PC-9 (cell line): ENCODE measurements around the gene PLXDC1. TPM values are rescaled to one million over a fixed set of nuclear protein-coding genes. Genes with fewer than 3 reads are reported as not detected.

ENCODE experiments used
- BruUV-seq: library from RNA; stranded (reverse); fragments of 400-500 nt; replicated peaks from 2 replicates; lab custom pipeline; 2021; lab: Mats Ljungman, UMichigan
- CTCF ChIA-PET: fragments of 300-600 bp; sonication (Branson Sonifier 250); formaldehyde crosslinking; loops from one replicate; lab custom pipeline; 2022; ENCODE audit warnings: antibody characterized with exemption; lab: Charles Lee
- POLR2A ChIA-PET: fragments of 300-600 bp; sonication (Branson Sonifier 250); formaldehyde crosslinking; loops from one replicate; lab custom pipeline; 2022; ENCODE audit warnings: antibody characterized with exemption; ENCODE audit not compliant: unreplicated experiment; lab: Charles Lee
- DNase-seq, 2 experiments: peaks; one replicate each; pipeline versions ENCODE4 v3.0.0 to v3.0.0-alpha.2; 2015 to 2022; ENCODE audit warnings: mixed read lengths in 1 of 2
- H2AFZ ChIP-seq: fragments of 200-600 bp; sonication (generic); 2 replicates; pipeline ENCODE4 v1.8.1; 2017; ENCODE audit warnings: antibody characterized with exemption
- H3F3A ChIP-seq: fragments of 200-600 bp; sonication (generic); 2 replicates; pipeline ENCODE4 v1.8.1; 2017; ENCODE audit warnings: antibody characterized with exemption, mild to moderate bottlenecking, low read depth; ENCODE audit not compliant: insufficient read depth
- H3K27ac ChIP-seq: fragments of 200-600 bp; sonication (generic); 2 replicates; pipeline ENCODE4 v1.6.1; 2016; ENCODE audit warnings: mixed run types
- H3K27me3 ChIP-seq: fragments of 200-600 bp; sonication (generic); 2 replicates; pipeline ENCODE4 v1.6.1; 2016; ENCODE audit warnings: low read depth, mixed run types; ENCODE audit not compliant: insufficient read depth
- H3K36me3 ChIP-seq: fragments of 200-600 bp; sonication (generic); 2 replicates; pipeline ENCODE4 v1.6.1; 2016; ENCODE audit warnings: low read depth, mixed run types
- H3K4me1 ChIP-seq: fragments of 200-600 bp; sonication (generic); replicated peaks from 2 replicates; pipeline ENCODE4 v1.6.1; 2016; ENCODE audit warnings: mixed run types; ENCODE audit not compliant: insufficient read depth
- H3K4me2 ChIP-seq: fragments of 200-600 bp; sonication (generic); 2 replicates; pipeline ENCODE4 v1.6.1; 2017; ENCODE audit warnings: mixed run types
- H3K4me3 ChIP-seq: fragments of 200-600 bp; sonication (generic); 2 replicates; pipeline ENCODE4 v1.6.1; 2016; ENCODE audit warnings: mixed run types
- H3K79me2 ChIP-seq: fragments of 200-600 bp; sonication (generic); 2 replicates; pipeline ENCODE4 v1.6.1; 2017; ENCODE audit warnings: low read depth, mixed run types
- H3K9me2 ChIP-seq: fragments of 200-600 bp; sonication (generic); 2 replicates; pipeline ENCODE4 v1.8.1; 2017; ENCODE audit warnings: mild to moderate bottlenecking; ENCODE audit not compliant: insufficient read depth
- H3K9me3 ChIP-seq: fragments of 200-600 bp; sonication (generic); 2 replicates; pipeline ENCODE4 v1.8.1; 2016; ENCODE audit warnings: low read depth; ENCODE audit not compliant: insufficient read depth
- H4K20me1 ChIP-seq: fragments of 200-600 bp; sonication (generic); 2 replicates; pipeline ENCODE4 v1.8.1; 2017; ENCODE audit not compliant: insufficient read depth
- EZH2 ChIP-seq: fragments of 200-600 bp; sonication (generic); IDR thresholded peaks from 2 replicates; pipeline ENCODE4 v1.8.0; 2017; ENCODE audit warnings: antibody characterized with exemption, low read depth
- intact Hi-C: fragments of 100-400 bp; cut with micrococcal nuclease; formaldehyde crosslinking; loops from one replicate; pipeline ENCODE4 v1.10.0; 2022; ENCODE audit not compliant: unreplicated experiment
- total RNA-seq: library from RNA; stranded (reverse); gene quantifications from 2 replicates; pipeline ENCODE4 v1.2.3, GENCODE V29; 2021
- TF ChIP-seq, protein P1 (sequence below): fragments of 200-600 bp; sonication (generic); conservative IDR thresholded peaks from 2 replicates; pipeline ENCODE4 v1.6.1; 2017; ENCODE audit warnings: mixed run types, antibody characterized with exemption, mild to moderate bottlenecking, moderate library complexity

The PLXDC1 gene
- total RNA-seq, 1 experiment from 2014 or later = 2.5 TPM

DNA sequence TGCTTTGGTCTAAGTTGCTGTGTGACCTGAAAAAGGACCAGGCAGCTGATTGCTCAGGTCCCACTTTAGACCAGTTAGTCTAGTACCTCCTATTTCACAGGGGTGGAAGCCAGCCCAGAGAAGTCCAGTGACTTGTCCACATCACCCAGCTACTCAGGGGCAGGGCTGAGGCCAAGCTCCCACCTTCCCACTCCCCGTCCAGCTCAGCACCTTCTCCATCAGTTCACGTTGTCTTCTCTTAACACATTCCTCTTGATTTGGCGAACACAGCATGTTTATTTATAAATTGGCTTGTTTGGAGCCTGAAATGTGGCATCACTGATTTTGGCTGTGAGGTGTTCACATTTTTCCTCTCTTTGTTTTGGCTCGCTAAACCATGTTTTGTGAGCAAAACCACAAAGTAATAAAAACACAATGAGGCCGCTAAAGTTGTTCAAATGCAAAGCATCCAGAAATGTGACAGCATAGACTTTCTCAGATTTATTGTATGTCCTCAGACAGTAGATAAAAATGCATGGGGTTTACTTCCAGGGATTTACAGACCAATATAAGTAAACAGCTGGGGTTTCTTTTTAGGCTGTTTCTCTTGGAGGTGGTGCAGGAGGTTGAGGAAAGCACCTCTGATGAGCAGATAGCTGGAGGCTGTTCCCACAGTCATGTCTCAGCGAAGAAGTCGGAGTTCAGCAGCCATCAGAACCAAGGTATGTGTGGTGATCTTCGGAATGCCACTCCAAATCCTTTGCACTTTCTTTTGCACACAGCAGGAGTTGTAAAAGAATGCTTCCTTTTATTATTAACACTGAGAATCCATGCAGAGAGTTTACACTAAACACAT, 88.4 kb downstream of the PLXDC1 start:
- H3K9me2 ChIP-seq = no peaks in the 10 kb centered on the region
- no peaks in the 10 kb centered on the region for H3K9me3 ChIP-seq
- no peak overlapping the region for H3K4me3 ChIP-seq
- no TSS peak for BruUV-seq
- peak in 1 of 2 experiments; percentile 36 for DNase-seq
- H3K4me1 ChIP-seq = peaks cover 2% of the 10 kb centered on the region
- H3K27me3 ChIP-seq = no peaks in the 10 kb centered on the region
- no peak overlapping the region for H2AFZ ChIP-seq
- no peaks in the 10 kb centered on the region for H3K36me3 ChIP-seq
- H3K27ac ChIP-seq = no peak overlapping the region
- POLR2A ChIA-PET = interaction anchor here (0.7 kb wide), 1 partner anchor 373 kb away, joined by 3 read pairs; no protein-coding TSS in a partner anchor
- H3K79me2 ChIP-seq = no peaks in the 10 kb centered on the region
- intact Hi-C loops = no loop called here
- H4K20me1 ChIP-seq = no peaks in the 10 kb centered on the region
- H3K4me2 ChIP-seq = no peak overlapping the region
- TF ChIP-seq, protein P1, sequence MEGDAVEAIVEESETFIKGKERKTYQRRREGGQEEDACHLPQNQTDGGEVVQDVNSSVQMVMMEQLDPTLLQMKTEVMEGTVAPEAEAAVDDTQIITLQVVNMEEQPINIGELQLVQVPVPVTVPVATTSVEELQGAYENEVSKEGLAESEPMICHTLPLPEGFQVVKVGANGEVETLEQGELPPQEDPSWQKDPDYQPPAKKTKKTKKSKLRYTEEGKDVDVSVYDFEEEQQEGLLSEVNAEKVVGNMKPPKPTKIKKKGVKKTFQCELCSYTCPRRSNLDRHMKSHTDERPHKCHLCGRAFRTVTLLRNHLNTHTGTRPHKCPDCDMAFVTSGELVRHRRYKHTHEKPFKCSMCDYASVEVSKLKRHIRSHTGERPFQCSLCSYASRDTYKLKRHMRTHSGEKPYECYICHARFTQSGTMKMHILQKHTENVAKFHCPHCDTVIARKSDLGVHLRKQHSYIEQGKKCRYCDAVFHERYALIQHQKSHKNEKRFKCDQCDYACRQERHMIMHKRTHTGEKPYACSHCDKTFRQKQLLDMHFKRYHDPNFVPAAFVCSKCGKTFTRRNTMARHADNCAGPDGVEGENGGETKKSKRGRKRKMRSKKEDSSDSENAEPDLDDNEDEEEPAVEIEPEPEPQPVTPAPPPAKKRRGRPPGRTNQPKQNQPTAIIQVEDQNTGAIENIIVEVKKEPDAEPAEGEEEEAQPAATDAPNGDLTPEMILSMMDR = no peak
- TF ChIP-seq EZH2 = no peak
- CTCF ChIA-PET = no interaction called here
- peaks cover 10% of the 10 kb centered on the region; the same call in 1 of the 2 replicates for H3F3A ChIP-seq

DNA sequence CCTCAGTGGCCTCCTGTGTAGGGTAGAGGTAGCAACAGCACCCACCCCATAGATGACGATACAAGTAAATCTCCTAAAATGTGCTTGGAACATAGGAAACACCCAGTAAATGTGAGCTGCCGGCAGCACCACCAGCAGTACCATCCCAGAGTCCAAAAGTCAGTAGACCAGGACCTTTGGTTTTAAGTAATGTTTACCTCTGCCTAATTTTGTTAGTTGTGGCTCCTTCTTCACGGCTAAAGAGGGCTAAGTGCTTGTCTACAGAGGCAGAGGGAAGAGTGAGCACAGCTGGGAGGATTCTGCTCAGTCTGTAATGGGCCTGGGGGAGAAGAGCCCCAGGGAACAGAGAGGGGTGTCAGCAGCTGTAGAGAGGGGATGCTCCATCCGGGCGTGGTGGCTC, 92.9 kb downstream of the PLXDC1 start:
- DNase-seq = no peak
- no peaks in the 10 kb centered on the region for H3K36me3 ChIP-seq
- peaks cover 12% of the 10 kb centered on the region for H3K4me1 ChIP-seq
- peaks cover 8% of the 10 kb centered on the region; the same call in 1 of the 2 replicates for H3K79me2 ChIP-seq
- intact Hi-C loops = loop anchor here (5.0 kb wide), 3 partner anchors 76 to 186 kb away; partner anchors contain the start of genes LASP1 and PLXDC1
- ChIA-PET POLR2A (no interaction called here), CTCF (no interaction called here)
- no peaks in the 10 kb centered on the region for H3K9me3 ChIP-seq
- H3K27me3 ChIP-seq = no peaks in the 10 kb centered on the region
- no peaks in the 10 kb centered on the region for H3K9me2 ChIP-seq
- H3K27ac ChIP-seq = no peak overlapping the region
- TF ChIP-seq, protein P1 = no peak
- TF ChIP-seq EZH2 = no peak
- H2AFZ ChIP-seq = no peak overlapping the region
- H3K4me3 ChIP-seq = no peak overlapping the region
- BruUV-seq = no TSS peak
- peak overlapping the region; percentile 69; the same call in 1 of the 2 replicates for H3K4me2 ChIP-seq
- H3F3A ChIP-seq = peaks cover 15% of the 10 kb centered on the region; the same call in 1 of the 2 replicates
- H4K20me1 ChIP-seq = no peaks in the 10 kb centered on the region

DNA sequence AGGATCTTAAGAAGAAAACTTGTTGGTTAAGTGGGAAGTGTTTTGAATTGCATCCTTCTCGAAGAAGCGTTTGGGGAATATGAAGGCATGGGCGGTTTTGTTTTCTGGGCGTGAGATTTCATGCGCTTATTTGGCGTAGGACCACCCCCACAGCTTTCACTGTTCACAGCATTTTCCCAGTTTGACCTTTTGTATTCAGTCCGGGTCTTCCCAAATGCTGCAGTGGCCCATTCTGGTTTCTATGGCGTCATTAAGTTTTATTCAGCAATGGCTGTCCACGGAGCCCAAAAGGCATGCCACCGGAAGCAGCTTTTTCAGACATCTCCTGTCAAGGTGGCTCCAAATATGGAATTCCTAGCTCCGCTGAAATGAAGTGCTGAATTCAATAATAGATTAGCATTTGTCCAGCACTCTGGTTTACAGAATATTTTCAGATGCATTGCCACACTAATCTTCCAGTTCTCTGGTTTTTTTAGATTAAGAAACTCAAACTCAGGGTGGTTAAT, 93.7 kb downstream of the PLXDC1 start:
- Histone ChIP-seq H3K4me1 (peaks cover 12% of the 10 kb centered on the region), H3K9me2 (no peaks in the 10 kb centered on the region), H3K4me3 (peak overlapping the region; percentile 73), H4K20me1 (no peaks in the 10 kb centered on the region), H3F3A (peaks cover 8% of the 10 kb centered on the region; the same call in 1 of the 2 replicates), H3K27ac (no peak overlapping the region), H3K36me3 (no peaks in the 10 kb centered on the region), H2AFZ (peak overlapping the region; percentile 80), H3K9me3 (no peaks in the 10 kb centered on the region), H3K27me3 (no peaks in the 10 kb centered on the region), H3K79me2 (peaks cover 8% of the 10 kb centered on the region; the same call in 1 of the 2 replicates), H3K4me2 (peak overlapping the region; percentile 69)
- CTCF ChIA-PET = interaction anchor here (0.7 to 1.6 kb wide), 3 partner anchors 75 to 371 kb away, joined by 3 read pairs; no protein-coding TSS in a partner anchor
- POLR2A ChIA-PET = interaction anchor here (0.7 kb wide), 1 partner anchor 40 kb away, joined by 3 read pairs; no protein-coding TSS in a partner anchor
- TF ChIP-seq, protein P1 = no peak
- TF ChIP-seq EZH2 = no peak
- intact Hi-C loops = loop anchor here (2.0 to 5.0 kb wide), 4 partner anchors 21 to 185 kb away; partner anchors contain the start of genes LASP1 and PLXDC1
- no peak for DNase-seq
- BruUV-seq = no TSS peak
